Upper lobe of left lung (tissue), 6 donors: ENCODE measurements around the gene PLD5. TPM values are rescaled to one million over a fixed set of nuclear protein-coding genes. Genes with fewer than 3 reads are reported as not detected.

ENCODE experiments used
- ATAC-seq, 2 donors: fragments of 200-7000 bp; cut with Tn5 transposase; one replicate each; pipeline ENCODE4 v1.9.1; 2022; ENCODE audit warnings: mild to moderate bottlenecking in 2 of 2, moderate library complexity in 2 of 2; ENCODE audit not compliant: low FRiP score in 2 of 2
- DNase-seq, 2 donors: peaks; one replicate each; pipeline ENCODE4 v3.0.0-alpha.2; 2019 to 2020
- H3K27ac ChIP-seq, 4 donors: fragments of 200-600 bp; sonication (generic); one replicate each; pipeline ENCODE4 v1.5.1; 2016 to 2019
- H3K27me3 ChIP-seq, 4 donors: fragments of 200-600 bp; sonication (generic); one replicate each; pipeline ENCODE4 v1.5.1; 2017 to 2019
- H3K36me3 ChIP-seq, 4 donors: fragments of 200-600 bp; sonication (generic); one replicate each; pipeline ENCODE4 v1.5.1; 2016 to 2019
- H3K4me1 ChIP-seq, 4 donors: fragments of 200-600 bp; sonication (generic); one replicate each; pipeline ENCODE4 v1.5.1; 2018 to 2019
- H3K4me3 ChIP-seq, 4 donors: fragments of 200-600 bp; sonication (generic); one replicate each; pipeline ENCODE4 v1.5.1; 2017 to 2019; ENCODE audit warnings: mild to moderate bottlenecking in 2 of 4, moderate library complexity in 1 of 4
- H3K9me3 ChIP-seq, 4 donors: fragments of 200-600 bp; sonication (generic); one replicate each; pipeline ENCODE4 v1.5.1; 2018 to 2019
- CTCF ChIP-seq, 6 experiments: fragments of 450-650 bp in 4 of 6; fragments of 200-600 bp in 2 of 6; sonication (generic) in 2 of 6; IDR thresholded peaks; one replicate each; pipeline ENCODE4 v1.5.1; 2016 to 2019; ENCODE audit warnings: antibody characterized with exemption in 6 of 6
- EP300 ChIP-seq, 4 donors: sonication (generic); formaldehyde crosslinking; IDR thresholded peaks; one replicate each; pipeline ENCODE4 v1.5.1; 2017; ENCODE audit warnings: antibody characterized with exemption in 4 of 4, control low read depth in 2 of 4
- POLR2A ChIP-seq, 4 donors: fragments of 450-650 bp; IDR thresholded peaks; one replicate each; pipeline ENCODE4 v1.5.1; 2016 to 2017; ENCODE audit warnings: antibody characterized with exemption in 4 of 4, mild to moderate bottlenecking in 2 of 4
- POLR2AphosphoS5 ChIP-seq, 2 donors: sonication (generic); formaldehyde crosslinking; IDR thresholded peaks; one replicate each; pipeline ENCODE4 v1.5.1; 2017; ENCODE audit warnings: antibody characterized with exemption in 2 of 2
- WGBS, 2 donors: methylation state at CpG; one replicate each; pipeline ENCODE4 v1.1.5; 2017 to 2018; 5-methylcytosine and 5-hydroxymethylcytosine counted together
- total RNA-seq, 6 donors: library from RNA; depleted of rRNA in 4 of 6; stranded (reverse); fragments of >200 nt in 4 of 6; gene quantifications; one replicate each; pipeline versions ENCODE4 v1.1.0 to v1.2.1, GENCODE V29; 2016 to 2021
- donor health status: DM: no; HTN: no; CAD: no; lungs with moderate emphysema.
- donor health status: DM: no; HTN: yes; CAD: no; lungs with severe emphysema.

Gene PLD5
- total RNA-seq, 6 donors from 2014 or later, result under 0.01 to 1.9 (median 0.67) TPM

GRCh38 chr1:242243472-242243871, 281.0 kb downstream of the PLD5 start:
- ATAC-seq (peak in 1 of 2 donors; percentile 43), DNase-seq (no peak)
- TF ChIP-seq POLR2A (IDR thresholded peaks at IDR 0.05) (no peak), POLR2AphosphoS5 (IDR thresholded peaks at IDR 0.05) (no peak), EP300 (IDR thresholded peaks at IDR 0.05) (no peak)
- Histone ChIP-seq H3K27me3 (no peaks in the 10 kb centered on the region), H3K4me1 (peaks cover 0 to 17% (median 5%) of the 10 kb centered on the region in 4 donors), H3K9me3 (no peaks in the 10 kb centered on the region), H3K4me3 (no peak overlapping the region), H3K36me3 (no peaks in the 10 kb centered on the region), H3K27ac (peak overlapping the region in 3 of 4 donors; percentile 23 to 51 (median 34))
- WGBS, 2 donors, result 31 to 50% methylated on average over 1 of the region's 1 CpG

- H3K4me3 ChIP-seq, result no peak overlapping the region
- peak overlapping the region in 3 of 4 donors; percentile 23 to 51 (median 34) for H3K27ac ChIP-seq
- WGBS, 2 donors, result 60 to 68% methylated on average over 6 of the region's 6 CpGs
- no peaks in the 10 kb centered on the region for H3K9me3 ChIP-seq
- H3K27me3 ChIP-seq, result no peaks in the 10 kb centered on the region
- TF ChIP-seq POLR2AphosphoS5 (IDR thresholded peaks at IDR 0.05) (no peak), EP300 (IDR thresholded peaks at IDR 0.05) (no peak), CTCF (IDR thresholded peaks at IDR 0.05) (no peak)
- peak in 1 of 2 donors; percentile 64 for ATAC-seq
- peak in 1 of 2 donors; percentile 27 for DNase-seq
- H3K36me3 ChIP-seq, result no peaks in the 10 kb centered on the region
- peaks cover 0 to 17% (median 5%) of the 10 kb centered on the region in 4 donors for H3K4me1 ChIP-seq
Observed at GRCh38 chr1:242242983-242243382, 281.5 kb downstream of the PLD5 start.

- no peak overlapping the region for H3K27ac ChIP-seq
- no peak for TF ChIP-seq EP300 (IDR thresholded peaks at IDR 0.05)
- TF ChIP-seq POLR2A (IDR thresholded peaks at IDR 0.05), result no peak
- no peak for TF ChIP-seq POLR2AphosphoS5 (IDR thresholded peaks at IDR 0.05)
- no peak for TF ChIP-seq CTCF (IDR thresholded peaks at IDR 0.05)
- ATAC-seq, result no peak
- H3K27me3 ChIP-seq, result no peaks in the 10 kb centered on the region
- no peak for DNase-seq
- WGBS, 2 donors, result 81 to 87% methylated on average over 6 of the region's 6 CpGs
- H3K36me3 ChIP-seq, result no peaks in the 10 kb centered on the region
- no peak overlapping the region for H3K4me3 ChIP-seq
- H3K4me1 ChIP-seq, result peaks cover 0 to 17% (median 5%) of the 10 kb centered on the region in 4 donors
- no peaks in the 10 kb centered on the region for H3K9me3 ChIP-seq
Observed at GRCh38 chr1:242241936-242242335, 282.6 kb downstream of the PLD5 start.

DNA sequence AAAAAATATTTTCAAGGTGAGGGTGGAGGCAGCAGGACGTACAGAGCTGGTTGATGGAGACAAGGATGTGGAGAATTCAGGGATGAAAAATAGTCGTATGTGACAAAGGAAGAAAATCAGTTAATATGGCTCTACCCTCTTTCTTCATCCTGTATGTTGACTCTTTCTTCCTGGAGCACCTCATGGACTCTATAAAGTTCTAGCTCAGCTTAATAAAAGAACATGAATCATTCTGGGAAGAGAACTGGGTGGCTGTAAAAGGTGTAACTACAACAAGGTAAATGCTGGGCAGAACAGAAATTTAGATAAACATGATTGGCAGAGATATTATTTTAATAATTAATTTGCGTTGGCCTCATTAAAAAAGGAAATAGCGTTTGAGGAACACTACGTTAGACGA, 283.8 kb downstream of the PLD5 start:
- ATAC-seq (no peak), DNase-seq (no peak)
- no peak for TF ChIP-seq POLR2A (IDR thresholded peaks at IDR 0.05)
- TF ChIP-seq EP300 (IDR thresholded peaks at IDR 0.05), result no peak
- no peak overlapping the region for H3K27ac ChIP-seq
- H3K36me3 ChIP-seq, result no peaks in the 10 kb centered on the region
- 84 to 87% methylated on average over 6 of the region's 6 CpGs for WGBS, 2 donors
- peaks cover 0 to 17% (median 5%) of the 10 kb centered on the region in 4 donors for H3K4me1 ChIP-seq
- no peaks in the 10 kb centered on the region for H3K27me3 ChIP-seq
- H3K9me3 ChIP-seq, result no peaks in the 10 kb centered on the region
- H3K4me3 ChIP-seq, result no peak overlapping the region

- 52 to 56% methylated on average over 4 of the region's 4 CpGs for WGBS, 2 donors
- ATAC-seq, result no peak
- no peak for DNase-seq
Observed at GRCh38 chr1:242240077-242240476, 284.4 kb downstream of the PLD5 start.

More at GRCh38 chr1:242240077-242240476, 284.4 kb downstream of the PLD5 start:
- no peaks in the 10 kb centered on the region for H3K36me3 ChIP-seq
- H3K4me1 ChIP-seq, result peaks cover 0 to 17% (median 5%) of the 10 kb centered on the region in 4 donors
- H3K9me3 ChIP-seq, result no peaks in the 10 kb centered on the region
- H3K4me3 ChIP-seq, result no peak overlapping the region
- H3K27me3 ChIP-seq, result no peaks in the 10 kb centered on the region
- TF ChIP-seq CTCF (IDR thresholded peaks at IDR 0.05), result no peak
- TF ChIP-seq POLR2AphosphoS5 (IDR thresholded peaks at IDR 0.05), result no peak
- TF ChIP-seq EP300 (IDR thresholded peaks at IDR 0.05), result no peak
- TF ChIP-seq POLR2A (IDR thresholded peaks at IDR 0.05), result no peak
- no peak overlapping the region for H3K27ac ChIP-seq
